Gastrocnemius medialis (tissue), 4 donors: Measurements from ENCODE around the gene SIPA1L2.

Experiments
- POLR2A ChIP-seq, 2 donors: fragments of 450-650 bp; IDR thresholded peaks; one replicate each; pipeline ENCODE4 v1.6.1; 2017; ENCODE audit warnings: antibody characterized with exemption in 2 of 2, mild to moderate bottlenecking in 2 of 2, moderate library complexity in 2 of 2
- TF ChIP-seq, protein P1 (sequence below), 5 experiments: fragments of 450-650 bp in 3 of 5; fragments of 200-600 bp in 2 of 5; sonication (generic) in 2 of 5; IDR thresholded peaks in 4 of 5; conservative IDR thresholded peaks in 1 of 5; 1 replicate in 4 of 5; 2 replicates in 1 of 5; pipeline ENCODE4 v1.5.1; 2016 to 2019; ENCODE audit warnings: antibody characterized with exemption in 5 of 5, mild to moderate bottlenecking in 3 of 5, moderate library complexity in 3 of 5

DNA sequence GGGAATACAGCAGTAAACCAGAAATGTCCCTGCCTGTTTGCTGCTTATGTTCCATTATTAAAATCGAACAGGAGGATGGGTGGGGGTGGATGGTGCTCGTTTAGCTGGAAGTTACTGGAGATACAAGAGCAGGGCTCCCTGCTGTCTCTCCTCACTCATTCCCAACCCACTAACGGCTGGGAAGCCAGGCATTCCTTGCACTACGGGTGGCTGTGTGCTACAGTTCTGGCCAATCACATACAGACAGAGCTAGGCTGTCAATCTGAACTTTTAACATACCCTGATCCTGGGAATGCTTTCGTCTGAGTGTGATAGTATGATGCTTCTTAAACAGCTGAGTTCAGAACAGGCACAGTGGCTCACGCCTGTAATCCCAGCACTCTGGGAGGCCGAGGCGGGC is 7.0 kb downstream of the SIPA1L2 start:
- TF ChIP-seq, protein P1, sequence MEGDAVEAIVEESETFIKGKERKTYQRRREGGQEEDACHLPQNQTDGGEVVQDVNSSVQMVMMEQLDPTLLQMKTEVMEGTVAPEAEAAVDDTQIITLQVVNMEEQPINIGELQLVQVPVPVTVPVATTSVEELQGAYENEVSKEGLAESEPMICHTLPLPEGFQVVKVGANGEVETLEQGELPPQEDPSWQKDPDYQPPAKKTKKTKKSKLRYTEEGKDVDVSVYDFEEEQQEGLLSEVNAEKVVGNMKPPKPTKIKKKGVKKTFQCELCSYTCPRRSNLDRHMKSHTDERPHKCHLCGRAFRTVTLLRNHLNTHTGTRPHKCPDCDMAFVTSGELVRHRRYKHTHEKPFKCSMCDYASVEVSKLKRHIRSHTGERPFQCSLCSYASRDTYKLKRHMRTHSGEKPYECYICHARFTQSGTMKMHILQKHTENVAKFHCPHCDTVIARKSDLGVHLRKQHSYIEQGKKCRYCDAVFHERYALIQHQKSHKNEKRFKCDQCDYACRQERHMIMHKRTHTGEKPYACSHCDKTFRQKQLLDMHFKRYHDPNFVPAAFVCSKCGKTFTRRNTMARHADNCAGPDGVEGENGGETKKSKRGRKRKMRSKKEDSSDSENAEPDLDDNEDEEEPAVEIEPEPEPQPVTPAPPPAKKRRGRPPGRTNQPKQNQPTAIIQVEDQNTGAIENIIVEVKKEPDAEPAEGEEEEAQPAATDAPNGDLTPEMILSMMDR (IDR thresholded peaks at IDR 0.05 in 4 of 5, conservative IDR thresholded peaks at IDR 0.05 in 1 of 5) = no peak
- no peak for TF ChIP-seq POLR2A (IDR thresholded peaks at IDR 0.05)
